ENCODE data around the gene PCDHAC2. TPM values are rescaled to one million over a fixed set of nuclear protein-coding genes. Genes with fewer than 3 reads are reported as not detected.

The PCDHAC2 gene
- total and polyA plus RNA-seq, 4 donors: 1.3 to 13.8 (median 3.4) TPM

GRCh38 chr5:141002605-141002965 lies 36.3 kb downstream of the PCDHAC2 start:
- ATAC-seq (ENCODE audit: insufficient read depth, low FRiP score) (no peak), DNase-seq (no peak)
- Histone ChIP-seq H3K4me1 (ENCODE audit: control insufficient read depth in 5 of 5, insufficient read depth in 5 of 5, low read length in 5 of 5) (peaks cover 0 to 9% (median 0%) of the 10 kb centered on the region in 5 donors), H3K9me3 (ENCODE audit: control insufficient read depth in 4 of 4, insufficient read depth in 3 of 4, low read length in 3 of 4) (no peaks in the 10 kb centered on the region), H3K4me3 (no peak overlapping the region), H3K36me3 (ENCODE audit: control insufficient read depth in 4 of 4, insufficient read depth in 4 of 4, low read length in 4 of 4) (no peaks in the 10 kb centered on the region), H3K27me3 (ENCODE audit: control insufficient read depth in 3 of 3, insufficient read depth in 3 of 3, low read length in 2 of 3) (no peaks in the 10 kb centered on the region), H3K9ac (ENCODE audit: insufficient read depth in 1 of 2, low read length in 2 of 2) (no peak overlapping the region), H3K27ac (ENCODE audit: low read depth in 1 of 2, low read length in 1 of 2) (peak overlapping the region in 1 of 2 donors; percentile 14)
- TF ChIP-seq CTCF (IDR thresholded peaks at IDR 0.05; ENCODE audit: control extremely low read depth, extremely low read depth): no peak
- WGBS, 2 donors: 47 to 55% methylated on average over 3 of the region's 3 CpGs

GRCh38 chr5:141003031-141003430 lies 36.8 kb downstream of the PCDHAC2 start:
- no peaks in the 10 kb centered on the region for H3K9me3 ChIP-seq (ENCODE audit: control insufficient read depth in 4 of 4, insufficient read depth in 3 of 4, low read length in 3 of 4)
- DNase-seq: no peak

GRCh38 chr5:141003791-141004611 lies 37.7 kb downstream of the PCDHAC2 start:
- Histone ChIP-seq H3K9me3 (ENCODE audit: control insufficient read depth in 4 of 4, insufficient read depth in 3 of 4, low read length in 3 of 4) (no peaks in the 10 kb centered on the region), H3K27ac (ENCODE audit: low read depth in 1 of 2, low read length in 1 of 2) (peak overlapping the region in 1 of 2 donors; percentile 68), H3K9ac (ENCODE audit: insufficient read depth in 1 of 2, low read length in 2 of 2) (no peak overlapping the region), H3K27me3 (ENCODE audit: control insufficient read depth in 3 of 3, insufficient read depth in 3 of 3, low read length in 2 of 3) (no peaks in the 10 kb centered on the region), H3K4me3 (no peak overlapping the region), H3K4me1 (ENCODE audit: control insufficient read depth in 5 of 5, insufficient read depth in 5 of 5, low read length in 5 of 5) (peaks cover 0 to 9% (median 0%) of the 10 kb centered on the region in 5 donors), H3K36me3 (ENCODE audit: control insufficient read depth in 4 of 4, insufficient read depth in 4 of 4, low read length in 4 of 4) (no peaks in the 10 kb centered on the region)
- ATAC-seq (ENCODE audit: insufficient read depth, low FRiP score) (peak; percentile 83), DNase-seq (peak in 1 of 3 donors; percentile 17)
- WGBS, 2 donors: 31 to 32% methylated on average over 4 of the region's 4 CpGs
- TF ChIP-seq CTCF (IDR thresholded peaks at IDR 0.05; ENCODE audit: control extremely low read depth, extremely low read depth): no peak

More at GRCh38 chr5:141003031-141003430, 36.8 kb downstream of the PCDHAC2 start:
- Histone ChIP-seq H3K36me3 (ENCODE audit: control insufficient read depth in 4 of 4, insufficient read depth in 4 of 4, low read length in 4 of 4) (no peaks in the 10 kb centered on the region), H3K4me1 (ENCODE audit: control insufficient read depth in 5 of 5, insufficient read depth in 5 of 5, low read length in 5 of 5) (peaks cover 0 to 9% (median 0%) of the 10 kb centered on the region in 5 donors), H3K27me3 (ENCODE audit: control insufficient read depth in 3 of 3, insufficient read depth in 3 of 3, low read length in 2 of 3) (no peaks in the 10 kb centered on the region), H3K27ac (ENCODE audit: low read depth in 1 of 2, low read length in 1 of 2) (peak overlapping the region in 1 of 2 donors; percentile 40), H3K9ac (ENCODE audit: insufficient read depth in 1 of 2, low read length in 2 of 2) (no peak overlapping the region), H3K4me3 (no peak overlapping the region)
- TF ChIP-seq CTCF (IDR thresholded peaks at IDR 0.05; ENCODE audit: control extremely low read depth, extremely low read depth): no peak
- no peak for ATAC-seq (ENCODE audit: insufficient read depth, low FRiP score)
- 69 to 82% methylated on average over 3 of the region's 3 CpGs for WGBS, 2 donors
